Cardiac muscle cell (in vitro differentiated cells and primary cell): Measurements from ENCODE around the gene L3MBTL4. TPM values are rescaled to one million over a fixed set of nuclear protein-coding genes. Genes with fewer than 3 reads are reported as not detected.
"Not testable (repeated sequence)": the region's sequence is repeated elsewhere in the genome, so short reads cannot be mapped to it uniquely, and the experiment has no call there.

Experiments used
- DNase-seq, 2 donors: peaks; one replicate each; pipeline versions ENCODE4 v3.0.0 to v3.0.0-alpha.2; 2010 to 2017; ENCODE audit warnings: low read depth in 1 of 2, low spot score in 1 of 2
- H3K27ac ChIP-seq: fragments of 200-600 bp; sonication (generic); 2 replicates; pipeline ENCODE4 v1.5.1; 2016
- H3K27me3 ChIP-seq: fragments of 200-600 bp; sonication (generic); 2 replicates; pipeline ENCODE4 v1.6.0; 2016; ENCODE audit warnings: control low read depth
- H3K36me3 ChIP-seq: fragments of 200-600 bp; sonication (generic); 2 replicates; pipeline ENCODE4 v1.5.1; 2016; ENCODE audit warnings: control low read depth
- H3K4me1 ChIP-seq: fragments of 200-600 bp; sonication (generic); 2 replicates; pipeline ENCODE4 v1.8.1; 2017; ENCODE audit warnings: low read depth, mild to moderate bottlenecking, mixed run types
- H3K4me3 ChIP-seq: fragments of 200-600 bp; sonication (generic); 2 replicates; pipeline ENCODE4 v1.5.1; 2016; ENCODE audit warnings: mild to moderate bottlenecking
- H3K9me3 ChIP-seq: fragments of 200-600 bp; sonication (generic); 2 replicates; pipeline ENCODE4 v1.5.1; 2017; ENCODE audit warnings: low read depth, mild to moderate bottlenecking, control low read depth
- polyA plus RNA-seq: library from polyadenylated mRNA; unstranded; fragments of >200 nt; fragmentation: Nextera tagmentation; extraction: Ambion mirVana; gene quantifications from 2 replicates; pipeline ENCODE4 v1.2.1, GENCODE V29; 2016
- total RNA-seq: library from RNA; depleted of rRNA; stranded (reverse); fragments of >200 nt; gene quantifications from 2 replicates; pipeline ENCODE4 v1.2.3, GENCODE V29; 2016
- TF ChIP-seq, protein P1 (sequence below): IDR thresholded peaks from 2 replicates; pipeline ENCODE4 v1.5.1; 2012; ENCODE audit warnings: low read depth, mild to moderate bottlenecking, low read length

The L3MBTL4 gene
- total and polyA plus RNA-seq, 2 experiments from 2014 or later: 4.4 to 7.7 TPM

DNA sequence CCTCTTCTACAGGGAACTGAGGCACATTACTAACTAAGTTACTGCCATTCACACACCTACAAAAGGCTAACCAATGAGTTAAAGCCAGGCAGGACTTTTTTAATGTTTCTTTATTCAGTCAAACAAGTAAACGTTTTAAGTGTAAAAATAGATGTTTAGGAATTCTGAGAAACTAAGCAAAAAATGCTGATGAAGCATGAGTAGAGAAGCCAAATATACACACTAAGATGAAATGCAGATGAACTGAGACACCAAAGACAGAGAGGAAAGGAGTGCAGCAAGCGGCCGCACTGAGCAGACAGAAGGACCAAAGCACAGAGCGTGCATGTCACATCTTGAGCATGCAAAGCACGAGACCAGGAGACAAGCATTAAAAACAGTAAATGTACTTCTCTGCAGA, 17.9 kb downstream of the L3MBTL4 start:
- no peak for DNase-seq
- Histone ChIP-seq H3K36me3 (no peaks in the 10 kb centered on the region), H3K4me3 (no peak overlapping the region), H3K9me3 (no peaks in the 10 kb centered on the region), H3K27me3 (no peaks in the 10 kb centered on the region), H3K27ac (no peak overlapping the region), H3K4me1 (no peaks in the 10 kb centered on the region)
- TF ChIP-seq, protein P1, sequence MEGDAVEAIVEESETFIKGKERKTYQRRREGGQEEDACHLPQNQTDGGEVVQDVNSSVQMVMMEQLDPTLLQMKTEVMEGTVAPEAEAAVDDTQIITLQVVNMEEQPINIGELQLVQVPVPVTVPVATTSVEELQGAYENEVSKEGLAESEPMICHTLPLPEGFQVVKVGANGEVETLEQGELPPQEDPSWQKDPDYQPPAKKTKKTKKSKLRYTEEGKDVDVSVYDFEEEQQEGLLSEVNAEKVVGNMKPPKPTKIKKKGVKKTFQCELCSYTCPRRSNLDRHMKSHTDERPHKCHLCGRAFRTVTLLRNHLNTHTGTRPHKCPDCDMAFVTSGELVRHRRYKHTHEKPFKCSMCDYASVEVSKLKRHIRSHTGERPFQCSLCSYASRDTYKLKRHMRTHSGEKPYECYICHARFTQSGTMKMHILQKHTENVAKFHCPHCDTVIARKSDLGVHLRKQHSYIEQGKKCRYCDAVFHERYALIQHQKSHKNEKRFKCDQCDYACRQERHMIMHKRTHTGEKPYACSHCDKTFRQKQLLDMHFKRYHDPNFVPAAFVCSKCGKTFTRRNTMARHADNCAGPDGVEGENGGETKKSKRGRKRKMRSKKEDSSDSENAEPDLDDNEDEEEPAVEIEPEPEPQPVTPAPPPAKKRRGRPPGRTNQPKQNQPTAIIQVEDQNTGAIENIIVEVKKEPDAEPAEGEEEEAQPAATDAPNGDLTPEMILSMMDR: no peak

DNA sequence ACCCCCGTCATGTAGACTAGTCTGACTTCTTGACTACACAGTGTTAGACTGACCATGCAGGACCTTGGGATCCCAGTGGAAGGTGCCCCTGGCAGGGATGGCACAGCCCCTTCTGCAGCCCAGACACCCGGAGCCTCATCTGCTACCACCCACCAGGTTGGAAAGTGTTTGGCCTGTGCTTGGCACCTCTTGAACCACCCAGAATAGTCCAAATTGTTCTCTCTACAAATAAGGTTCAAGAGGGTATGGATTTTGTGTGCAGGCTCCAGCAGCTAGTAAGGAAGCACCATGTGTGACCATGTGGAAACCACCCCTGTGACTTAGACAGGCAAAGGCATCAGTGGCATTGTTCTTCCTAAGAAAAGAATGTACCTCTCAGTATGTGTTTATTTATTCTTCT, 18.4 kb downstream of the L3MBTL4 start:
- Histone ChIP-seq H3K27me3 (no peaks in the 10 kb centered on the region), H3K4me3 (no peak overlapping the region), H3K4me1 (no peaks in the 10 kb centered on the region), H3K27ac (no peak overlapping the region), H3K9me3 (no peaks in the 10 kb centered on the region), H3K36me3 (no peaks in the 10 kb centered on the region)
- TF ChIP-seq, protein P1: no peak
- no peak for DNase-seq

DNA sequence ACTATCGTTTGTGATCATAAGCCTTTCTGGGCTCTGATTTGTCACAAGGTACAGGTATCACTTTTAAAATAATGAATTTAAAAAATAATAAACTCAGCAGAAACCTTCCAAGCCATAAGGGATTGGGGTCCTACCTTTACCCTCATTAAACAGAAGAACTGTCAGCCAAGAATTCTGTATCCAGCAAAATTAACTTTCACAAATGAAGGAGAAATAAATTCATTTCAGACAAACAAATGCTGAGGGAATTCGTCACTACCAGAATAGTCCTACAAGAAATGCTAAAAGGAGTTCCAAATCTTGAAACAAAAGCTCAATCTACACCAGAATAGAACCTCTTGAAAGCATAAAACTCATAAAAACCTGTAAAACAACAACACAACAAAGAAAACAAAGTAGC, 25.7 kb downstream of the L3MBTL4 start:
- Histone ChIP-seq H3K36me3 (no peaks in the 10 kb centered on the region), H3K27ac (no peak overlapping the region), H3K27me3 (no peaks in the 10 kb centered on the region), H3K9me3 (no peaks in the 10 kb centered on the region), H3K4me3 (no peak overlapping the region), H3K4me1 (peaks cover 5% of the 10 kb centered on the region)
- DNase-seq: no peak
- TF ChIP-seq, protein P1: no peak

DNA sequence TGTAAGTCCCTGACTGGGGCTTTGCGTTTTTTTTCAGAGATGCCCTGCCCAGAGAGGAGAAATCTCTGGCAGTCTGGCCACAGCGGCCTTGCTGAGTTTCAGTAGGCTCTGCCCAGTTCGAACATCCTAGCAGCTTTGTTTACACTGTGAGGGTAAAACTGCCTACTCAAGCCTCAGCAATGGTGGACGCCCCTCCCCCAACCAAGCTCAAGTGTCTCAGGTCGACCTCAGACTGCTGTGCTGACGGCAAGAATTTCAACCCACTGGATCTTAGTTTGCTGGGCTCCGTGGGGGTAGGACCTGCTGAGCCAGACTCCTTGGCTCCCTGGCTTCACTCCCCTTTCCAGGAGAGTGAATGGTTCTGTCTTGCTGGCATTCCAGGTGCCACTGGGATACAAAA, 31.7 kb downstream of the L3MBTL4 start:
- DNase-seq: peak in 1 of 2 donors; percentile 47
- Histone ChIP-seq H3K4me1 (peaks cover 17% of the 10 kb centered on the region), H3K27me3 (no peaks in the 10 kb centered on the region), H3K9me3 (no peaks in the 10 kb centered on the region), H3K4me3 (no peak overlapping the region), H3K36me3 (no peaks in the 10 kb centered on the region), H3K27ac (peak overlapping the region; percentile 80)
- TF ChIP-seq, protein P1: no peak

DNA sequence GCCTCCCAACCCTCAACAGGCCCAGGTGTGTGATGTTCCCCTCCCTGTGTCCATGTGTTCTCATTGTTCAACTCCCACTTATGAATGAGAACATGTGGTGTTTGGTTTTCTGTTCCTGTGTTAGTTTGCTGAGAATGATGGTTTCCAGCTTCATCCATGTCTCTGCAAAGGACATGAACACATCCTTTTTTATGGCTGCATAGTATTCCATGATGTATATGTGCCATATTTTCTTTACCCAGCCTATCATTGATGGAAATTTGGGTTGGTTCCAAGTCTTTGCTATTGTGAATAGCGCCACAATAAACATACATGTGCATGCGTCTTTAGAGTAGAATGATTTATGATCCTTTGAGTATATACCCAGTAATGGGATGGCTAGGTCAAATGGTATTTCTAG, 37.2 kb downstream of the L3MBTL4 start:
- not testable (repeated sequence) for H3K9me3 ChIP-seq, H3K4me3 ChIP-seq, H3K36me3 ChIP-seq, DNase-seq, H3K4me1 ChIP-seq, H3K27ac ChIP-seq, H3K27me3 ChIP-seq

DNA sequence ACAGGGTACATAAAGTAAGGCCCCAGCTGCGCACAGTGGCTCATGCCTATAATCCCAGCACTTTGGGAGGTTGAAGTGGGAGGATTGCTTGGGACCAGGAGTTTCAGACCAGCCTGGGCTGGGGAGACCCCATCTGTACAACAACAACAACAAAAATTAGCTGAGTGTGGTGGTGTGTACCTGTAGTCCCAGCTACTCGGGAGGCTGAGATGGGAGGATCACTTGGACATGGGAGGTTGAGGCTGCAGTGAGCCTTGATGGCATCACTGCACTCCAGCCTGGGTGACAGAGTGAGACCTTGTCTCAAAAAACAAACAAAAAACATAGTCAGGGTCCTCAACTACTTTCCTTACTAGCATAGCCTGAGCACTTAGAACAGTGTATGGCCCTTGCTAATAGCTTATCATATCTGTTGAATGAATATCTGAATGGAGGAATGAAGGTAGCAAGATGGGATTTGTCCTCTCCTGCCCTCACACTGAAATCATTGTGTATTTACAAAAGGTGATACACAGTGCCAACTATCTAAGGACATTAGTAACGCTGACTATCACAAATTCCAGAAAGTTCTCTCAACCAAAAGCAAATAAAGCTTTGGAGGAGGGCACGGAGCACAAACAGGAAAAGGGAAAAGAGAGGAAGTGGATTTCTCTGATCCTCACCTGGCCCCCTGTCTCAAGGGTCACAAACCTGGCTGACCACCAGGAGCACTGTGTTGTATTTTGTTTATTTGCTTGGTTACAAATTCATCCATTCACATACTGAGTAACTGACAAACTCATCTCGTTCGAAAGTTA, 38.1 kb downstream of the L3MBTL4 start:
- no peaks in the 10 kb centered on the region for H3K9me3 ChIP-seq
- no peak for DNase-seq
- no peak overlapping the region for H3K4me3 ChIP-seq
- no peaks in the 10 kb centered on the region for H3K27me3 ChIP-seq
- no peak overlapping the region for H3K27ac ChIP-seq
- H3K36me3 ChIP-seq: no peaks in the 10 kb centered on the region
- H3K4me1 ChIP-seq: no peaks in the 10 kb centered on the region
- TF ChIP-seq, protein P1: no peak
